GM23248 (cell line): ENCODE results near the gene ZNF236. TPM values are rescaled to one million over a fixed set of nuclear protein-coding genes. Genes with fewer than 3 reads are reported as not detected.

Experiments used
- DNase-seq: peaks from one replicate; pipeline ENCODE4 v3.0.0-alpha.2; 2015
- H2AFZ ChIP-seq: fragments of 200-600 bp; sonication (generic); 2 replicates; pipeline ENCODE4 v1.6.1; 2016; ENCODE audit warnings: antibody characterized with exemption
- H3F3A ChIP-seq: fragments of 200-600 bp; sonication (generic); 2 replicates; pipeline ENCODE4 v1.6.1; 2016; ENCODE audit warnings: mild to moderate bottlenecking, antibody characterized with exemption, mixed run types; ENCODE audit not compliant: insufficient read depth
- H3K27ac ChIP-seq: fragments of 200-600 bp; sonication (generic); 2 replicates; pipeline ENCODE4 v1.5.1; 2016; ENCODE audit warnings: mild to moderate bottlenecking
- H3K27me3 ChIP-seq: fragments of 200-600 bp; sonication (generic); replicated peaks from 2 replicates; pipeline ENCODE4 v1.6.1; 2016; ENCODE audit warnings: mild to moderate bottlenecking; ENCODE audit not compliant: insufficient read depth
- H3K36me3 ChIP-seq: fragments of 200-600 bp; sonication (generic); 2 replicates; pipeline ENCODE4 v1.6.1; 2016; ENCODE audit warnings: low read depth, mild to moderate bottlenecking
- H3K4me1 ChIP-seq: fragments of 200-600 bp; sonication (generic); 2 replicates; pipeline ENCODE4 v1.6.1; 2016; ENCODE audit warnings: mild to moderate bottlenecking; ENCODE audit not compliant: insufficient read depth
- H3K4me2 ChIP-seq: fragments of 200-600 bp; sonication (generic); one replicate; pipeline ENCODE4 v1.6.1; 2016; ENCODE audit warnings: mild to moderate bottlenecking; ENCODE audit not compliant: unreplicated experiment
- H3K4me3 ChIP-seq: fragments of 200-600 bp; sonication (generic); 2 replicates; pipeline ENCODE4 v1.5.1; 2016; ENCODE audit warnings: mild to moderate bottlenecking
- H3K79me2 ChIP-seq: fragments of 200-600 bp; sonication (generic); 2 replicates; pipeline ENCODE4 v1.6.1; 2016; ENCODE audit warnings: mild to moderate bottlenecking; ENCODE audit not compliant: insufficient read depth
- H3K9ac ChIP-seq: fragments of 200-600 bp; sonication (generic); 2 replicates; pipeline ENCODE4 v1.6.1; 2016; ENCODE audit warnings: mild to moderate bottlenecking
- H3K9me2 ChIP-seq: fragments of 200-600 bp; sonication (generic); 2 replicates; pipeline ENCODE4 v1.6.1; 2016; ENCODE audit warnings: mixed run types, mild to moderate bottlenecking, moderate library complexity; ENCODE audit not compliant: insufficient read depth
- H3K9me3 ChIP-seq: fragments of 200-600 bp; sonication (generic); one replicate; pipeline ENCODE4 v1.6.1; 2017; ENCODE audit warnings: low read depth
- H4K20me1 ChIP-seq: fragments of 200-600 bp; sonication (generic); 2 replicates; pipeline ENCODE4 v1.6.0; 2016; ENCODE audit not compliant: insufficient read depth
- EZH2 ChIP-seq: fragments of 200-600 bp; sonication (generic); IDR thresholded peaks from 2 replicates; pipeline ENCODE4 v1.6.1; 2018; ENCODE audit warnings: antibody characterized with exemption, mild to moderate bottlenecking; ENCODE audit not compliant: insufficient read depth, poor library complexity, severe bottlenecking
- EZH2phosphoT487 ChIP-seq: fragments of 200-600 bp; sonication (generic); IDR thresholded peaks from 2 replicates; pipeline ENCODE4 v1.6.1; 2018; ENCODE audit warnings: antibody characterized with exemption, moderate library complexity, mild to moderate bottlenecking, low read depth; ENCODE audit not compliant: insufficient read depth
- WGBS, 2 experiments: methylation state at CpG; one replicate each; pipeline ENCODE4 v1.1.6; 2015 to 2017; ENCODE audit warnings: low lambda C conversion rate in 2 of 2, low coverage in 1 of 2; ENCODE audit errors: missing lambda C conversion rate in 2 of 2; 5-methylcytosine and 5-hydroxymethylcytosine counted together
- in situ Hi-C: fragments of 300-500 bp; cut with MboI; formaldehyde crosslinking; loops from 2 replicates; pipeline ENCODE4 v1.15.0; 2020
- polyA plus RNA-seq: library from polyadenylated mRNA; unstranded; fragments of >200 nt; fragmentation: Nextera tagmentation; extraction: Ambion mirVana; gene quantifications from 2 replicates; pipeline ENCODE4 v1.2.1, GENCODE V29; 2016
- total RNA-seq: library from RNA; depleted of rRNA; stranded (reverse); fragments of >200 nt; shearing (Covaris generic); gene quantifications from 2 replicates; pipeline ENCODE4 v1.2.3, GENCODE V29; 2014

ZNF236 gene
- total and polyA plus RNA-seq, 2 experiments from 2014 or later, result 4.6 to 12.4 TPM

DNA sequence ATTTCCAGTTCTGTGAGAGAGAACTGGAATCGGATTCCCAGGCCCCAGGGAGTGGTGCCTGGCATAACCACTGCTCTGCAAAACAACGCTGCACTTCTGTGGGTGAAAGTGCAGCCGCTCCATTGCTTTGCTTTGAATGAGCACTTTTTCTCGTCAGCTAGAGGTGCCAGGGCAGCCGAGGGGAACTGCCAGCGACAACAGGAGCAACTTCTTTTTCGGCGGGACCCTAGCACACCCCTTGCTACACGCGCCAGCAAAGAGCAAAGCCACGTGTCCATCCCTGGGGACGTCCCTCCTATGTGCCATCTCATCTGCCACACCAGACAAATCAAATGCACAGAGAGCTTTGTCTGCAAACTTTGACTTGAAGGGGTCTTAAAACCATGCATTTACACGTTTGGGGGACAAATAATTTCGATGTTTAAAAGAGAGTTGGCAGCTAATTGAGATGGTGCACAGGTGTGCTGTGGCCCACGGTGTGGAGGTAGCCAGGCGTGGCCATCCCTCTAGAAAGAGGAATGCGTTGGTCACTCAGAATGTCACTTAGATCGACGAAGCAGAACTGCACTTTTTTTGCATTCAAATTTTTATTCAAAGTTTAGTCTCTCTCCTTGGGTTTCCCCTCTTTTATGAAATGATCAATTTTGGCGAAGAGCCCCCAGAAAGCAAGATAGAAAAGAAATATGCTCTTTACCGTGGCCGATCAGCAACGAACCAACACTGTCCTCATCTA, 158.5 kb downstream of the ZNF236 start:
- no peak for DNase-seq

DNA sequence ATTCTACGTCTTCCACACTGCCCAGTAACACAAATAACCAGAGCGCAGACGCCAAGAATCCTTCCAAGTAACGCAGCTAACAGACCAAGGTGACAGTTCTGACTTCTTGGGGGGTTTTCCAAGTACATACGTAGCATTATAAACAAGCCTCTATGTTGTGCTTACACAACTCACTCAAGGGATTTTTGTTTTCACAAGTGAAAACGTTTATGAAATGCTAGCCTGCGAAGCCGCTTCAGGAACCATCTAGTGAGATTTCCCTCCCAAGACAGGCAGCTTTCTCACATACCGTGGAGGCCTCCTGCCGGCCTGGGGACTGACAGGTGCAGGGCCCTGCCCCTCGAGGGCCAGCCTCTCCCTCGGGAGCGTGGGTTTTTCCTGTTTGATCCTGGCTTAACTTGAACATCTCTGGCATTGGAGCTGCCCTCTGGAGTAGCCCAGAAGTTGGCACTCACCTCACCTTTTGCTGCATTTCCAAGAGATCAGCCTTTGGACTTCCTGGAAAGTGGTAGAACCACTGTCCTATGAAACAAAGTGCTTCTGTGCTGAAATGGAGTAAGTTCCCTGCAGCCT, 159.1 kb downstream of the ZNF236 start:
- Histone ChIP-seq H3K4me1 (no peaks in the 10 kb centered on the region), H3F3A (peaks cover 4% of the 10 kb centered on the region; the same call in 1 of the 2 replicates), H4K20me1 (no peaks in the 10 kb centered on the region), H3K9me2 (no peaks in the 10 kb centered on the region), H3K79me2 (no peaks in the 10 kb centered on the region), H3K36me3 (no peaks in the 10 kb centered on the region), H2AFZ (no peak overlapping the region), H3K27me3 (no peaks in the 10 kb centered on the region), H3K4me2 (no peak overlapping the region), H3K27ac (no peak overlapping the region), H3K4me3 (no peak overlapping the region), H3K9ac (no peak overlapping the region), H3K9me3 (no peaks in the 10 kb centered on the region)
- no peak for DNase-seq
- TF ChIP-seq EZH2, result no peak
- no peak for TF ChIP-seq EZH2phosphoT487
- 87 to 88% methylated on average over 13 of the region's 13 CpGs for WGBS, 2 experiments
- in situ Hi-C loops, result loop anchor here (25.0 kb wide), 1 partner anchor 681 kb away; no protein-coding TSS in a partner anchor

More for the DNA sequence above, 158.5 kb downstream of the ZNF236 start:
- WGBS, 2 experiments, result 77 to 80% methylated on average over 23 of the region's 23 CpGs
- no peak overlapping the region for H3K27ac ChIP-seq
- no peaks in the 10 kb centered on the region for H3K9me3 ChIP-seq
- H3K9me2 ChIP-seq, result no peaks in the 10 kb centered on the region
- no peaks in the 10 kb centered on the region for H4K20me1 ChIP-seq
- H3F3A ChIP-seq, result peaks cover 4% of the 10 kb centered on the region; the same call in 1 of the 2 replicates
- no peak overlapping the region for H2AFZ ChIP-seq
- no peaks in the 10 kb centered on the region for H3K4me1 ChIP-seq
- in situ Hi-C loops, result loop anchor here (25.0 kb wide), 1 partner anchor 681 kb away; no protein-coding TSS in a partner anchor
- no peak overlapping the region for H3K4me2 ChIP-seq
- H3K27me3 ChIP-seq, result no peaks in the 10 kb centered on the region
- no peaks in the 10 kb centered on the region for H3K36me3 ChIP-seq
- no peak for TF ChIP-seq EZH2
- no peak for TF ChIP-seq EZH2phosphoT487
- no peak overlapping the region for H3K9ac ChIP-seq
- H3K79me2 ChIP-seq, result no peaks in the 10 kb centered on the region
- no peak overlapping the region for H3K4me3 ChIP-seq

DNA sequence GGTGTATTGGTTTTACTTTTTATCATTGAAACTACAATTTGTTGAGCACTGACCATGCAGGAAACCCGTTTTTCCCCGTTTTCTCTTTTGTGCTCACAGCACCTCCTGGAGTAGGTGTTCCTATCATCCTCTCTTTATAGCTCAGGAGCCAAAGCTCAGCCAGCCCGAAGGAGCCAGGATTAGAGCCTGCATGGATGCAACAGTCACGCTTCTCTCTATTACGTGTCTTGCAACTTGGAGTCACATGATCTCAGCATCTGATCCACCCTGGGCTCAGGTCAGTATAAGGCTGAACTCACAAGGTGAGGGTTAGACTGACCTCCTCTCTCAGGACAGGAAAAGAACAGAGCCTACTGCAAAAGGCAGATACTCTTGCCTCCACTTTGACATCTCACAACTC, 159.7 kb downstream of the ZNF236 start:
- no peak overlapping the region for H2AFZ ChIP-seq
- no peak for TF ChIP-seq EZH2
- no peak for TF ChIP-seq EZH2phosphoT487
- no peaks in the 10 kb centered on the region for H3K4me1 ChIP-seq
- WGBS, 2 experiments, result 92 to 95% methylated on average over 5 of the region's 5 CpGs
- no peaks in the 10 kb centered on the region for H4K20me1 ChIP-seq
- H3K79me2 ChIP-seq, result no peaks in the 10 kb centered on the region
- no peaks in the 10 kb centered on the region for H3K9me2 ChIP-seq
- H3F3A ChIP-seq, result peaks cover 4% of the 10 kb centered on the region; the same call in 1 of the 2 replicates
- no peaks in the 10 kb centered on the region for H3K9me3 ChIP-seq
- no peak overlapping the region for H3K4me3 ChIP-seq
- in situ Hi-C loops, result loop anchor here (25.0 kb wide), 1 partner anchor 680 kb away; no protein-coding TSS in a partner anchor
- no peak overlapping the region for H3K9ac ChIP-seq
- H3K4me2 ChIP-seq, result no peak overlapping the region
- no peaks in the 10 kb centered on the region for H3K36me3 ChIP-seq
- H3K27ac ChIP-seq, result no peak overlapping the region
- DNase-seq, result no peak
- no peaks in the 10 kb centered on the region for H3K27me3 ChIP-seq

DNA sequence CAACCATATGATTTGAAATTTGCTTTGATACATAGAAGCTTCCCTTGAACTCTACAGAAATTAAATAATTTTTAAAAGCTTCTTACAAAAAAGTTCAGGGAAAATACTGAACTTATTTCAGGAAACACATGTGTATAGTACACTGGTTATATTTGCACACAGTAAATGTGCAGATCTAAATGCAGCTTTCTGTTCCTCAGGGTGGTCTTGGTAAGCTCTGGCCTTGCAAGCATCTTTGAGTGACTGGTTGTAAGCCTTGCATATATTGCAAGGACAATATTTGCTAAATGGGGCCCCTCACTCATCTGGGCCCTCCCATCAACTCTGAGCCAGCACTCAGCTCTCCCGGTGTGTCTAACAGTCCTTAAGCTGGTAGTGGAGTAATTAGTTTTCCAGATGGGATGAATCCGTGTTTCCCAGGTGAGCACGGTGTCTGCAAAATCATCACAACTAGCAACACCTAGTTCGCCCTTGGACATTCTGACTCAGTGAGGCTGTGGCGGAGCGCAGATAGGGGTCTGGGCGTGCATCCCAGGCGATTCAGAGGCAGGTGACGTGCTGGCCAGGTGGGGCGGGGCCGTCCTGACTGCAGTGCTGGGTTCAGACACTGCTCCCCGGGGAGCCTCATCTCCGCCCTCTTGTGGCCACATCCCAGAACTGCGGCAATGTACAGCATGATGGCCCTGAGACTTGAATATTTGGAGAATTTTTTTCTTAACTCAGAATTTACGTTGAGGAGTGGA, 160.7 kb downstream of the ZNF236 start:
- Histone ChIP-seq H3K4me1 (no peaks in the 10 kb centered on the region), H3K4me2 (no peak overlapping the region), H3K27me3 (no peaks in the 10 kb centered on the region), H3K4me3 (no peak overlapping the region), H2AFZ (no peak overlapping the region), H3K9me2 (no peaks in the 10 kb centered on the region), H4K20me1 (no peaks in the 10 kb centered on the region), H3K36me3 (no peaks in the 10 kb centered on the region), H3F3A (peaks cover 4% of the 10 kb centered on the region; the same call in 1 of the 2 replicates), H3K79me2 (no peaks in the 10 kb centered on the region), H3K9me3 (no peaks in the 10 kb centered on the region), H3K9ac (no peak overlapping the region), H3K27ac (no peak overlapping the region)
- 26 to 27% methylated on average over 15 of the region's 15 CpGs for WGBS, 2 experiments
- in situ Hi-C loops, result loop anchor here (25.0 kb wide), 1 partner anchor 679 kb away; no protein-coding TSS in a partner anchor
- peak; percentile 72 for DNase-seq
- TF ChIP-seq EZH2phosphoT487, result no peak
- TF ChIP-seq EZH2, result no peak
